Right lobe of liver (tissue), 4 donors: ENCODE measurements around the gene NPEPL1.

Experiments used
- CTCF ChIP-seq, 4 donors: fragments of 200-600 bp in 3 of 4; fragments of 450-650 bp in 1 of 4; IDR thresholded peaks; one replicate each; pipeline versions ENCODE4 v1.5.1 to v1.8.0; 2016 to 2022; ENCODE audit warnings: antibody characterized with exemption in 4 of 4, mild to moderate bottlenecking in 2 of 4
- POLR2A ChIP-seq: fragments of 450-650 bp; IDR thresholded peaks from one replicate; pipeline ENCODE4 v1.6.1; 2017; ENCODE audit warnings: antibody characterized with exemption, mild to moderate bottlenecking
- donor health status: DM: no; HTN: no; CAD: no.
- donor health status: DM: no; HTN: no; CAD: no.
- donor health status: DM: no; HTN: yes; CAD: no.

DNA sequence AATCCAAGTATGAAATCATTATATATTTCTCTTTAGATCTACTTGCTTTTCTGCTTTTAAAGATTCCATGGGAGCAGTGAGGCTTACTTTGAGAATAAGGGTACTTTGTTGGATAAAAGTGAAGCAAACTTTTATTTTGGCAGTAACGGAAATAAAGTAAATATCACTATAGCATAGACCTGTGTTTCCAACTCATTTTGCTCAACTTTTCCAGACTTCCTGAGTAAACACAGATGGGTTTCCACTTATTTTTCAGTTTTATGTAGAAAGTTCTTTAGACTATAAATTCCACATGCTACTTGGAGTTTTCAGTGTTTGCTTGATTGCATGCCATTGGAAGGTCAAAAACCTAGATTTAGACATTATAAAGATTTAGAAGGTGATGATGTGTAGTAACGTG lies 35.3 kb upstream of the NPEPL1 start:
- TF ChIP-seq CTCF (IDR thresholded peaks at IDR 0.05) (no peak), POLR2A (no peak)
